Measurements from ENCODE around the gene SH3RF3.

GRCh38 chr2:109547280-109547679, 418.3 kb downstream of the SH3RF3 start:
- TF ChIP-seq RFX5 (IDR thresholded peaks at IDR 0.05; ENCODE audit: low read length) (no peak), CTCF (IDR thresholded peaks at IDR 0.05) (peak; percentile 20; the same call in 1 of the 2 replicates), MXI1 (IDR thresholded peaks at IDR 0.05; ENCODE audit: low read depth, low read length) (no peak), TAF1 (IDR thresholded peaks at IDR 0.05; ENCODE audit: borderline replicate concordance, low read depth, low read length) (no peak), YY1 (IDR thresholded peaks at IDR 0.05; ENCODE audit: low read depth) (no peak), POLR2AphosphoS5 (IDR thresholded peaks at IDR 0.05; ENCODE audit: low read depth, low read length) (no peak), JUND (IDR thresholded peaks at IDR 0.05) (no peak)

All from SK-N-SH (cell line).